Activated CD4-positive, alpha-beta T cell treated with anti-CD3 and anti-CD28 coated beads, Interleukin-2, amount 50 U/mL, for 1 hour (primary cell): ENCODE measurements around the gene NFATC1.

ENCODE experiments used
- DNase-seq: peaks from one replicate; pipeline ENCODE4 v3.0.0-alpha.2; 2020

Gene NFATC1

GRCh38 chr18:79445696-79446561, 50.2 kb downstream of the NFATC1 start:
- DNase-seq, result no peak

DNA sequence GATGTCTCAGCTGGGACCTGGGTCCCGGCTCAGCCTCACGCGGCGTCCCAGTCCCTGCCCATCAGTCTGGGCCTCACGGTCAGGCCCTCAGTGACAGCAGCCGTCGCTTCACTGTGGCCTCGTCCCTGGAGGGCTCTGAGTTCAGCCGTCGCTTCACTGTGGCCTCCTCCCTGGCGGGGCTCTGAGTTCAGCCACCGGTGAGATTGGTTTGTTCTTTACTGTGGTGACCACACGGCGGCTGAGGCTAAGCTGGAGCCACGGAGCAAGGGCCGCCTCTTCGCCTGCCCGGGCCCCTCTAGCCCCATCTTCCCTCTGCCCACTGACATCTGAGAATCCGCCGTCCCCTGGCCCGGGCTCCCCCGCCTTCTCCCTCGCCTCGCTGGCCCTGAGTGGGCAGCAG, 51.2 kb downstream of the NFATC1 start:
- DNase-seq, result no peak

DNA sequence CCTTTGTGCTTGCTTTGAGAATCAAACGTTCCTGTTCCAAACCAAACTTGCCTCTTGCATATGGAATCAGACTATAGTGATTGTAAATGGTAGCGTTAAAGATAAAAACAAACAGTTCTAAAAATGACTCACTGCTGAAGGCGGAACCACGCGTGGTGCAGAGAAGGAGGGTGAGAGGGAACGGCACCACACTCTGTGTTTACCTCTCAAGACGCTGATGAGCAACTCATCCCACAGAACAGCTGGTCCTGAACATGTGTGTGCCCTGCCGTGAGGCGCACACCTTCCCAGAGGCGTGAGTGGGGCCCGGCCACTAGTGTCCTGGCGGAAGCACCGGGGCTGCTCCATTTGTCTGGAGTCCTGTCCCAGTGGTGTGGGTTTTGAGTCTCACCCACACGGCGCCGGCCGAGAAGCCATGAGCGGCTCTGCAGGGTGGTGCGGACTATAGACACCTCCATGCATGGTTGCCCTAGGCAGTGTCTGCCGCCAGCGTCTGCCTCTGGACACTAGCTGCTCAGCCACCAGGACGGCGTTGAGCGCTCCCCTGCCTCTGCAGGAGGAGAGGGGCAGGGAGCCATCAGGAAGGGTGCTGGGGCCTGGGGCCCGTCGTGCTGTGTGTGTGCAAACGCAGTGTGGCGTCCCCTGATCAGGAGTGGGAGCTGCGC, 52.1 kb downstream of the NFATC1 start:
- DNase-seq, result no peak

DNA sequence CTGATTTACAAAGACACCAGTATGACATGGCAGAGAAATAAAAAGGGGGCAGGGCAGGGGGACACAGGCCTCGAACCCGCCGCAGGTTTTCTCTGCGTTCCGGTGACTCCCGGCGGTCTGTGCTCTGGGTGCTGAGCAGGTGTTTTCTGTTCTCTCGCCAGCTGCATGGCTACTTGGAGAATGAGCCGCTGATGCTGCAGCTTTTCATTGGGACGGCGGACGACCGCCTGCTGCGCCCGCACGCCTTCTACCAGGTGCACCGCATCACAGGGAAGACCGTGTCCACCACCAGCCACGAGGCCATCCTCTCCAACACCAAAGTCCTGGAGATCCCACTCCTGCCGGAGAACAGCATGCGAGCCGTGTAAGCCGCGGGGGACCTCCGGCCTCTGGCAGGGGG, 52.9 kb downstream of the NFATC1 start:
- no peak for DNase-seq

GRCh38 chr18:79449551-79450288, 54.0 kb downstream of the NFATC1 start:
- no peak for DNase-seq

GRCh38 chr18:79450289-79451080, 54.8 kb downstream of the NFATC1 start:
- DNase-seq, result no peak

DNA sequence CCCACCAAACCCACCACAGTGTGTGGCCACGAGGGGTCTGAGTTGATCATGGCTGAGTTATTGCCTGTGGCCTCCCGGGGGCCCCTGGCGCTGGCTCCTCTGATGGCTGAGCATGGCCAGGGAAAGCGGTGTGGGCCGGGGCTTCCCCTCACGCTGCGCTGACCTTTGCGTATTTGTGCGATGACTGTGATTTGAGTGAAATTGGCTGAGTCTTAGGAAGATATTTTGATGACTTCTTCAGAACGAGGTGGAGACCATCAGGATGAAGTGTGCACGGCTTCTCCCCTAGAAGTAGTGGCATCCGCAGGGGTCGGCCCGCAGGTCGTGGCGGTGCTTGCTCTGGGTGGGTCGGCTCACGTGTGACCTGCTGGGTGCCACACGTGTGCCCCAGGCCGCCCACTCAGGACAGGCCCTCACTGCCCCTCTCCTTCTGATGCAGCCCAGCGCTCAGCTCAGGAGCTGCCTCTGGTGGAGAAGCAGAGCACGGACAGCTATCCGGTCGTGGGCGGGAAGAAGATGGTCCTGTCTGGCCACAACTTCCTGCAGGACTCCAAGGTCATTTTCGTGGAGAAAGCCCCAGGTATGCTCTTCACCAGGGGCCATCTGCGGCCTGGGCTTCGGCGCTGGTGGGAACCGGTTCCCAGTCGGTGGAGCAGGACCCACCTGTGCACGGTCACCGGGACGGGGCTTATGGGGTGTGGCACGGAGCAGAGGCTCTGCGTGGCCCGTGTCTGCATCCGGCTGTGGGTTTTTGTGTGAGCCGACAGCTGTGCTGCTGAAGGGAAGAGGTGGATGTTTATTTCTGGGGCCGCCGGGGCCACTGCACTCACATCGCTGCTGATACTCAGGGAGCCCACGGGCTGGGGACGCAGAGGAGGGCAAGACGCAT, 55.8 kb downstream of the NFATC1 start:
- DNase-seq, result no peak

GRCh38 chr18:79452190-79452990, 56.7 kb downstream of the NFATC1 start:
- no peak for DNase-seq

DNA sequence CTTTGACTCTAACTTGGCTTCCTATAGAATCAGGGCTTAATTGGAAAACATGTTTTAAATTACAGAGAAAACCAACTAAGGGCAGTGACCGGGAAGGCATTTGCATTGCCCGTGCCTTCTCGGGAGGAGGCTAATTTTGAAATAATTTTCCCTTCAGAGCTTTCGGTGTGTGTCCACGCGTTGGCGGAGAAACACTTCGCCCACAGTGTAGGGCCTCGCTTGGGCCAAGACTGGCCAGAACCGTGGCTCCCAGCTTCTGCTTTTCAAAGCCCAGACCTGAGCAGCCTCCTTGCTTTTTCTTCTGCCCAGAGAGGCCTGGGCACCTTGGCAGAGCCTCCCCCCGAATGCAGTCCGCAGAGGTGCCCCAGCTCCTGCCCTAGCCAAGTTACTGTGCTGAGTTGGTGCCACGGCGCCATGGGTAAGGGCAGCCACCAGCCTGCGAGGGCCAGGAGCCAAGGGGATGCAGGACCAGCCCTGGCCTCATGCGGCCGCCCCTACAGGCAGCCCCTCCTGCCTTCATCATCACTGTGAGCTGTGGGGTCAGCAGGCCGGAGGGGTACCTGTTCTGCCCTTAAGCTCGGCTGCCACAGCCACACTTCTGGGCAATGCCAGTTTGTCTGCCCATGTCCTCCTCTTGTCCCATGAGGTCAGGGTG, 57.4 kb downstream of the NFATC1 start:
- no peak for DNase-seq

DNA sequence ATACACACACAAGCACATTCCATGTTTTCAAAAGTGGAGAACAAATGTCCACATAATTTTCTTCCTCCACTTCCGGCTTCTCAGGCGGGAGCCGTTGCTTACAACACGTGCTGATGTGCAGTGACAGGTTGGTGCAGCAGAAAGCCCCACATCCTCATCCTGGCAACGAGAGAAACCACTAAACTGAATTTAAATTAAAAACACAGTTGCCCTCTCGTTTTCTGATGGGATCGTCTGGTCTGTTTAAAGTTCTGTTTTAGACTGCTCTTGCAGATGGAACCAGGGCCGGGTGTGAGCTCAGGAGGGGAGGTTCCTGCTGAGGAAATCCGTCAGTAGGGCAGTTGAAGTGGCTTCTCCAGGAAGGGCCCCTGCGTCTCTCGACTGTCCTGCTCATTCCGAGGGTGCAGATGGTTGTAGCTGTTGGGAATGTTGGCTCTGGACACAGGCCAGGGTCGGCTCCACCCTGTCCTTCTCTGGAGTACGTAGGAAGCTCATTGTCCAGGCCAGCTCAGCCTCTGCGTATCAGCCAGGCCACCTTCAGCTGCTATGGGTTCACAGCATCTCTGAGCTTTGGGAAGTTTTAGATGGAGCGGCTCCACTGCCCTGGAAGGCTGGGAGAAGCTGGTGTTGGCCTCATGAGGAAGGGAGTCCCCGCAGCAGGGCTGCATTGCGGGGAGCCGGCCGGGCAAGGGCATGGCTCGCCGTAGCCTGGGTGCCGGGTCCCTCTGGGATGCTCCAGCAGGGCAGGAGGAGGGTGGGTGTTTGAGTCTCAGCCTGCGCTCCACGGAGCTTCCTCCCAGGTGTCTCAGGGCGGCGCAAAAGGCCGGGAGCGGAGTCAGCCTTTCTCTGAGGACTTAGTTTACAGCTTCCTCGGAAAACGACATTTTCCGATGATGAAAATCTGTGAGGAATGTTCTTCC, 58.3 kb downstream of the NFATC1 start:
- DNase-seq, result no peak

GRCh38 chr18:79455261-79455660, 59.5 kb downstream of the NFATC1 start:
- no peak for DNase-seq

DNA sequence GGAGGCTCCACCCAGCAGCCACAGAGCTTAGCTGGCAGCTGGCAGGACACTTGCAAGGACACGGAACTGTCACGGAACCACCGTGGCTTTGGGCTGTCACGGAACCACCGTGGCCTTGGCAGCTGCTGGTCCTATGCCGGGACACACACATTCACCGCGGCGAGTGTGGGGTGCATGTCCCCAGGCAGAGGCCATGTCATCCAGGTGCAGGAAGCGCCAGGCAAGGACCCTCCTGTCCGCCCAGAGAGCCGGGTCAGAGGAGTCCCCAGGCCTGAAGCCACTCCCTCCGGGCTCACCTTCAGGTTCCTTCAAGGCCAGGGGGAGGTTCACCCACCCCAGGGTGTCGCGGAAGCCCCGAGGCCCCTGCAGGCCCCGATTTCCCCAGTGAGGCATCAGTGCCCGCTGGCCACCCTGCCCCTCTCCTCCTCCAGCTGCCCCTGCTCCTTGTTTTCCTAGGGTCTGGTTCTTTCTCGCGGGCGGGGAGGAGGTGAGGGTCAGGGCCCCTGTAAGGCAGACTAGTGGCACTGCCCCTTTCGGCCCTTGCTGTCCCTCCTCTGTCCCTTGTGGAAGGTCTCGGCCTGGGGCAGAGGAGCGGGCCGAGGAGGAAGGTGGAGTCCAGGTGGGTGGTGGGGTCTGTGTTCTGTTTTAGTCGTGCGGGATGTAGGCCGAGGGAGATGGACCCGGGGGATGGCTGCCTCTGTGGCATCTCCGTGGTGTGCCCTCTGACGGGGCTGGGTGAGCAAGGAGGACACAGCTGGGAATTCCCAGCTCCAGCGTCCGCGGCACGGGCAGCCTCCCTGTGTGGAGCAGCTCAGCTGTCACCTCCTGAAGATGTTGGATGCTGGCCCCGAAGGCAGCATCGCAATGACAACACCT, 60.6 kb downstream of the NFATC1 start:
- no peak for DNase-seq

DNA sequence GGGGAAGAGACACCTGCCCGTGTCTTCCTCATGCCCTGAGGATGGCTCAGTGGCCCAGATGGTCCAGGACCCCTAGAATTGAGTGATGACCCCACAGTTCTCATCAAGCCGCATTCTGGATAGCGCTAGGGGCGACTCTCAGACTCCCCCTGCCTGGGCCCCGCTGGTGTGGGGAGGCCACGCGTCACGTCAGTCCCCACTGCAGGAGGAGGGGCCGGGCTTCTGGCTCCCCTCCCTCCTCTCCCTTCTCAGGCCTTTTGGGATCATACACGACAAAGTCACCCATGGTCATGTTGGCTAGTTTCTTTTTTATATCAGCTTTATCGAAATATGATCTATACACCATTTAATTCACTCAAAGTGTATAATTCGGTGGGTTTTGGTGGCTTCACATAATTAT, 61.5 kb downstream of the NFATC1 start:
- DNase-seq, result no peak

- no peak for DNase-seq
Measured at GRCh38 chr18:79457652-79458051, 61.9 kb downstream of the NFATC1 start.

DNA sequence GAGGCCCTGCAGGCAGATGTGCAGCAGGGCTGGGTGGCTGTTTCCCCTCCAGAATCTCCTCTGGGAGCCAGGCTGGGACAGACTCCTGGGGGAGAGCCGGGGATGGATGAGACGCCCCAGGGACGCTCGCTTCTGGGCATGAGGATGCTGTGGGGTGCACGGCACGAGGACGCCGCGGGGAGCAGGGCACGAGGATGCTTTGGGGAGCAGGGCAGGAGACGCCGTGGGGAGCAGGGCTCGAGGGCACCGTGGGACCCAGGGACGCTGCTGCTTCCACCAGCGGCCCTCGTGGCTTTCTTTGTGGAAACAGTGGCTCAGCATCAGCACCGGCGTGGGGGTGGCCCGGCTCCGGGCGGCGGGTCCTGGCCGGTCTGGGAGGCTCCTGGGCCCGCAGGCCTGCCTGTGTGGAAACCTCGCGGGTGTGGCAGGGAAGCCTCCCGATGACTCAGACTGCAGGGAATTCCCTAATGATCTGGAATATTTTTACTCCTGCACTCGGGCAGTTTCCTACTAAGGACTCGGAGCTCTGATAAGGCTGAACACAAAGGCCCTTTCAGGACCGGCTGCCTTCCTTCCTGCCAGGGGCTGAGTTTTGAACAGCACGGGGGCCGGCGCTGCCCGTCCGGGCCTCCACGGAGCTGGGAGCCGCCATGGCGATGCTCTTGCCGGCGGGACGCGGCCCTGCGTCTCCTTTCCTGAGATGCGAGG, 62.6 kb downstream of the NFATC1 start:
- DNase-seq, result no peak

DNA sequence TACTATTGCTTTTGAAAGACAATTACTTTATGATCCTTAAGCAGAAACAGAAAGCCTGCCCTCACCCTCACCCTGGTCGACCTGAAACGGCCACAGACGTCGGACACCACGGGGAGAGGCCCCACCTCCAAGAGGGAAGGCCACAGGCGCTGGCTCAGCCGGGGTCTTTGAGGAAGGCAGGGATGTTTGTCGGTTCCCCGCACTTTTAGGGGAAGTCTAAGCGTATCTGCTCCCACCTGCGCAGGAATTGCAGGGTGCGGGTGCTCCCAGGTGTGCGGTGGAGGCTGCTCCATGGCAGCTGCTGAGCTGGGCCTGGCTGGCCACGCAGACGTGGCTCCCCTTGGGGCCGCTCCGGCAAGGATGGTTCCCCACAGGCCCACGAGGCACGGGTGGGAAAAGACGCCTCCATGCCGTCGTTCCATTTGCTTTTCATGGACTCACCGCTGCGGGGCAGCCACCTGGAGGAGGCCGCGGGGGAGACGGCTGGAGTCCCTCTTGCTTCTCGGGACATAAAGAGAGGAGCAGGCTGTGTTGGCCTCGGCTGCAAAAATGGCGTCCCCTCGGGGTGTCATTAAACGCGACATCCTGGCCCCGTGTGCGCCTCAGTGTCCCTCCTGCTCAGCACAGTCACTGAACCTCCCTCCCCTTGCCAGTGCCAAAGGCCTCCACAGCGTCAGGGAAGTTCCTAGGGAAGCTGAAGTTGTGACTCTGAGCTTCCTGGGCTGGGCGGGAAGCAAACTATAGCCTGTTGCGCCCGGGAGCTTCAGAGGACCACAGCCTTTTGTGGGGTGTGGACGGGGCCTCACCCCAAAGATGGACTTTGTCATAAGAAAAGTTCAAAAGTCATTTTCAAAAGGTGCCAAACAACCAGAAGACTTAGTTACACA, 63.4 kb downstream of the NFATC1 start:
- no peak for DNase-seq
